ENCODE results near the gene ZNF79.

ZNF79 gene

DNA sequence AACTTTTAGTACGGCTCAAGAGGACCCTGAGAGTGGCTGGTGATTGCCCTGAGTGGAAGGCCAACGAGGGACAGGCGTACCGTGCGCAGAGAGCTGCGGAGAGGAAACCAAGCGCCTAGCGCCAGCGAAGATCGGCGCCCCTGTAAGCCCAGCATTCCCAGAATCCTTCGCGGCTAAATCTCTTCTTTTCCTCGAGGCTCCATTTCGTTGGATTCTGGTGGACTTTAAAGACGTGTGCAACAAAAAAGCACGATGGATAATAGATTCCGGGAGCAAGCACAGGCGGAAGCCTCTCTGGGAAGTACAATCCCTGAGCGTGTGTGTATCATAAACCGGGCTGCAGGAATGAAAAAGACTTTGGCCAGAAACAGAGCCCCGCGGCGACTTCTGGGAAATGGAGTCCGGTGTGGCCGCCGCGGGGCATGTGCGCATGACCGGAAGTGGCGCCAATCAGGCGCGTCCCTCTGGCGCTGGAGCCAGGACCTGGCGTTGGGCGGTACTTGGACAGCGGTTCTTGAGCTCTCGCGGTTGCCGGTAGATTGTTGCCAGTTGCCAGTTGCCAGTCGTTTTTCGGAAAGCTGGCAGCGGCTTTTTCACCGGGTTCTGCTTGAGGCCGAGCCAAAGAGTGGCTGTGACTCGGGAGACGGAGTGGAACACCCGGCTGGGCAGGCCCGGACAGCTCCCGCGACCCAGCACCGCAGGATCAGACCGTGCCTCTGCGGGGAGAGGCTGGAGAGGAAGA, at the start of gene ZNF79:
ZNF79 (plus strand) TSS at position 449 of the 742 bp plus-strand sequence. CDS start 406 bp downstream, outside the sequence.
- in situ Hi-C loops (cut with MboI; ENCODE audit: low sequenced_read_pairs) = no loop called here

- in situ Hi-C loops (cut with MboI; ENCODE audit: low sequenced_read_pairs) = no loop called here
These were observed 43.7 kb upstream of the ZNF79 start for GRCh38 chr9:127380479-127380878.

- in situ Hi-C loops (cut with MboI; ENCODE audit: low sequenced_read_pairs) = no loop called here
These were observed 41.6 kb upstream of the ZNF79 start for GRCh38 chr9:127382541-127382940.

GRCh38 chr9:127384016-127384730, 40.0 kb upstream of the ZNF79 start:
- in situ Hi-C loops (cut with MboI; ENCODE audit: low sequenced_read_pairs) = no loop called here

GRCh38 chr9:127384901-127385300, 39.3 kb upstream of the ZNF79 start:
- in situ Hi-C loops (cut with MboI; ENCODE audit: low sequenced_read_pairs) = no loop called here

DNA sequence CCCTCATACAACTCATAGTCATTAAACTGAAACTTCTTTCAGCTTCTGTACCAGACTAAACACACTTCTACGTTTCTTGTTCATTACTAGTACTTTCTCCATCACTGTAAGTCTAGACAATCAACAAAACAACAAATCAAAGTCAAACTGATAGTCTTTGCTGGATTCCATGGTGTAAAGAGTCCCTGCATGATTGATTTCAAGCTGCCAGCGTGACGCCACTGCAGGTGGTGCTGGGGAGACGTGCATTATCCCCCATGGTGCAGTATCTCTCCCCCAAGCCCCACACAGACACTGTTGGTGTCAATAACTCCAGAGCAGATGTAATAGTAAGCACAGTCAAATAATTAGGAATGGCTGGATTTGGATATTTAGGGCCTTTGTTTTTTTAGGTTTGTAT, 37.9 kb upstream of the ZNF79 start:
- in situ Hi-C loops (cut with MboI; ENCODE audit: low sequenced_read_pairs) = no loop called here

GRCh38 chr9:127386981-127387380, 37.2 kb upstream of the ZNF79 start:
- in situ Hi-C loops (cut with MboI; ENCODE audit: low sequenced_read_pairs) = no loop called here

DNA sequence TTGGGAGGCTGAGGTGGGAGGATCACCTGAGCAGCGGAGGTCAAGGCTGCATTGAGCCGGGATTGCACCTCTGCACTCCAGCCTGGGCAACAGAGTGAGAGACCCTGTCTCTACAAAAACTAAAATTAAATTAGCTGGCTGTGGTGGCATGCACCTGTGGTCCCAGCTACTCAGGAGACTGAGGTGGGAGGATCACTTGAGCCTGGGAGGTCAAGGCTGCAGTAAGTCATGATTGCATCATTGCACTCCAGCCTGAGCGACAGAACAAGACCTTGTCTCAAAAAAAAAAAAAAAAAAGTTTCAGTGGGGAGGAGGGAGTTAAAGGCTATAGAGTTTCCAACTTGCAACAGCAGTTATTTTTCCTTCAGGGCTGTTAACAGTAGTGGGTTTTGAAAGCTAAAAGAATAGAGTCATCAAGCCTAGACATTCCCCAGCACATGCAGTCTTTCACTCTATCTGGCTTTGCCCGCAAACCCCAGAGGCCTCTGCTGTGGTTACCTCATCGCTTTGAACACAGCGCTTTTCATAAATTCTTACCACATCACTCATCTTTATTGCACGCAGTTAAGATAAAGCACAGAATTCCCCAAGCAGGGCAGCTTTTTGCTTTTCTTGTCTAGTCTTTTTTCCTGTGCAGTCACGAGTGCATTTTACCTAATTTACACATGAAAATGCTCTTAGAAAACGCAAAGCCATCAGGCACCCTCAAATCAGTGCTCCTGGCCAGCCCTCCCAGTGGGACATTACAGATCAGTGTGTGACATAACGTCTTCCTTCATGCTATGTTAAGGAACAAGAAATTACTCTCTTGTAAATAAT, 35.9 kb upstream of the ZNF79 start:
- in situ Hi-C loops (cut with MboI; ENCODE audit: low sequenced_read_pairs) = no loop called here

DNA sequence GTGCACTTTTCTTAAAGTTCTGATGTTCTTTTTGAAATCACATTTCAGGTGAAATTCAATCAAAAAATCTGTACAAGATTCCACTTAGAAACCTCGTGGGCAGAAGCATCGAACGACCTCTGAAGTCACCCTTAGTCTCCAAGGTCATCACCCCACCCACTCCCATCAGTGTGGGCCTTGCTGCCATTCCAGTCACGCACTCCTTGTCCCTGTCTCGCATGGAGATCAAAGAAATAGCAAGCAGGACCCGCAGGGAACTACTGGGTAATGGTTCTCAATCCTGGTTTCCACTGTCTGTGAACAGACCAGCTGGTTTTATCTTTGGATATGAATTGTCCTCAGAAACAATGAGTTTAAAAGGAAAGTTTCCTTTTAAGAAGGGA, 35.3 kb upstream of the ZNF79 start:
- in situ Hi-C loops (cut with MboI; ENCODE audit: low sequenced_read_pairs) = no loop called here

GRCh38 chr9:127389381-127390247, 34.6 kb upstream of the ZNF79 start:
- in situ Hi-C loops (cut with MboI; ENCODE audit: low sequenced_read_pairs) = no loop called here

DNA sequence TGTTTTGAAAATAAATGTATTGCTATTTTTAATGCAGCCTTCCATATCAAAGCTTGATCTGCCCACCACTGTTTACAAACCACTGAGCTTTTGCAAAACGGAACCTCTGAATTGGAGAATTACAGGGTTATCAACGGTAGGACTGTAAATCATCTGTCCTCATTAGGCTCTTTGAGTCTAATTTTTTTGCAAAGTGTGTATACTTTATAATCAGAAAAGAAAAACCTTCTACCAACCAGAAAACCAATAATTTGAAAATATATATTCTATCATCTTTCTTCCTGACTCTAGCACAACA, 34.0 kb upstream of the ZNF79 start:
- in situ Hi-C loops (cut with MboI; ENCODE audit: low sequenced_read_pairs) = no loop called here

DNA sequence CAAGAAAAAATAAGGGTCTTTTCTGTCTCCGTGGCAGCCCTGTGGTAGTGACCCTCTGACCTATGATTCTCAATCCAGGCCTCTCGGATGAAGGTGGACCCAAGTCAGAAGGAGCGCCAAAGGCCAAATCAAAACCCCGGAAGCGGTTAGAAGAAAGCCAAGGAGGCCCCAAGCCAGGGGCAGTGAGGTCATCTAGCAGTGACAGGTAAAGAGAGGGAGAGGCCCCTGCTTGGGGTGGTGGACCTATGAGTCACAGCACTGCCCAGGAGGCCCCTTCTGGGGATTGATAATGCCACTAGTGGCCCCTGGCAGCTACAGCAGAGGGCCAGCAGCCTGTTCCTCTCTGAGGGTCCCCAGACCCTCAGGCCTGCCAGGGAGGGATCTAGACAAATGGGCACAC, 33.6 kb upstream of the ZNF79 start:
- in situ Hi-C loops (cut with MboI; ENCODE audit: low sequenced_read_pairs) = no loop called here

- in situ Hi-C loops (cut with MboI; ENCODE audit: low sequenced_read_pairs) = no loop called here
These were observed 32.0 kb upstream of the ZNF79 start for GRCh38 chr9:127392166-127392565.

DNA sequence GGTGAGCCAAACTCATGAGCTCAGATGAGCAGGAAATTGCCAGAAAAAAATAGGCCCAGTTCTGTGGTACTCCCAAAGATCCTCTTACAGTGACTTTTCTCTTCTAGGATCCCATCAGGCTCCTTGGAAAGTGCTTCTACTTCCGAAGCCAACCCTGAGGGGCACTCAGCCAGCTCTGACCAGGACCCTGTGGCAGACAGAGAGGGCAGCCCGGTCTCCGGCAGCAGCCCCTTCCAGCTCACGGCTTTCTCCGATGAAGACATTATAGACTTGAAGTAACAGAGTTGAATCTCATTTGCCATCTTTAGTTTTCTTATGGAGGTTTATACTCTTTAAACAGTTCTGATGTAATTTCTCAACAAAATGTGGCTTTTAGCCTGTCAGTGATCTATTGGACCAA, 31.2 kb upstream of the ZNF79 start:
- in situ Hi-C loops (cut with MboI; ENCODE audit: low sequenced_read_pairs) = no loop called here

GRCh38 chr9:127393645-127394044, 30.5 kb upstream of the ZNF79 start:
- in situ Hi-C loops (cut with MboI; ENCODE audit: low sequenced_read_pairs) = no loop called here

- in situ Hi-C loops (cut with MboI; ENCODE audit: low sequenced_read_pairs) = no loop called here
These were observed 28.5 kb upstream of the ZNF79 start for GRCh38 chr9:127395497-127396252.

DNA sequence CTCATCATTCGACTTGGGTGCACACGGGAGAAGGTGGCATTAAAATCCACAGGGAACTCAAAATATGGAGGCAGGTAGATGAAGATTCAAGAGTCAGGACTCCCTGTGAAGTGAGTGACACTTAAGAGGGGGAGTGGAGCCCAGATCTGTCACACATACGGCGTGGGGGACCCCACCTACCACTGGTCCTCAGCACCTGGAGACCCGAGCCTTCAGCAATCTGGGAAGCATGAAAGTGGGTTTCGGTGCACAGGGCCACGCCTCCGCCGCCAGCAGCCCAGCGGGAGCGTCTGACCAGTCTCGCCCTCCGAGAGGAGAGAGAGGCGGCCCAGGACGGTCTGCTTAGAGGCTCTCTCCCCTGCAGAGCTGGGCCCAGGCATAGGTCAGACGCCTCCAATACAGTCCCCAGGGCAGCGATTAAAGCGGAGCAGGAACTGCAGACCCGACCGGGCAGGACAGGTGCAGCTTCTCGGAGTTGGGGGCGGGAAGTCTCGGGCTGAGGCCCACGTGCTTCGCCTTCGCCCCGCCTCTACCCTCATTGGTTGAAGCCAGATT, 27.9 kb upstream of the ZNF79 start:
- in situ Hi-C loops (cut with MboI; ENCODE audit: low sequenced_read_pairs) = no loop called here

GRCh38 chr9:127396808-127397645, 27.2 kb upstream of the ZNF79 start, which contains the start of gene SLC2A8:
Gene SLC2A8, plus strand, starts transcription at chr9:127397169. Its CDS starts 62 bp downstream, at chr9:127397231.
- in situ Hi-C loops (cut with MboI; ENCODE audit: low sequenced_read_pairs) = no loop called here

All from hTERT RPE-1 (cell line).